ENCODE data around the gene LDAF1.
A peak's percentile ranks its signal among the peaks of the same experiment; 100 is the strongest.

Gene LDAF1

DNA sequence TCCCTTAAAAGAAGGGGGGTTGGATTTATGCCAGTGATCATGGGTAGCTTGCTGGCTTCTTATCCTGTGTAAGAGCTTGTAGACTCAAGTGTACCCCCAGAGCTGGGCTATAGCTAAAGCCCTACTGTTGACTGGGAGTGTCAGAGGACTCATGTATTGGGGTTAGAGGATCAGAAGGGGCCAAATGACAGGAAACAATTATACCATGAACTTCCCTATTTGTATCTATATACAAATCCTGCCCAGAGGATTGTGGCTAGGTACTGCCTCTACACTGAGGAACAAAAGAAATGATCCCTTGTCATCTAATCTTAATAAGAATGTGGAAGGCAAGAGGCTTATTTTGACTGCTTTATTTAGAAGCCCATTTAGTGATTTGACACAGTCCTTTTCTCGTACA lies 38.6 kb downstream of the LDAF1 start:
- ATAC-seq: no peak

DNA sequence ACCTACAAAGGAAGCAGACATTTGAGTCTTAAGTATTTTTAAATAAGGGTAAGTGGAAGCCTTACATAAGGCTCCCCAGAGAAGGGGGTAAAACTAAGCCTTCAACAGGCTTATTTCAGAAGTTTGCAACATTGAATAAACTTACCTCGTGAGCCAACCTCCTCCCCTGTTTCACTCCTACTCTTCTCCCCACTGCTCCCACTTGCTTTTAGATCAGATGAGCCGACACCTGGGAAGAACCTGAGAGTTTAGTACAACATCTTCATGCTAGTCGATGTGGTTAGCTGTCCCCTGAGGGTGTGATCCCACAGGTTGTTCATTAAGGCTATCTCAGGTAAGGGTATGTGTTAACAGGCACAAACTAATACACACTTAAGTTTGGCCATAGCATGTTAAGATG lies 39.1 kb downstream of the LDAF1 start:
- ATAC-seq: no peak

DNA sequence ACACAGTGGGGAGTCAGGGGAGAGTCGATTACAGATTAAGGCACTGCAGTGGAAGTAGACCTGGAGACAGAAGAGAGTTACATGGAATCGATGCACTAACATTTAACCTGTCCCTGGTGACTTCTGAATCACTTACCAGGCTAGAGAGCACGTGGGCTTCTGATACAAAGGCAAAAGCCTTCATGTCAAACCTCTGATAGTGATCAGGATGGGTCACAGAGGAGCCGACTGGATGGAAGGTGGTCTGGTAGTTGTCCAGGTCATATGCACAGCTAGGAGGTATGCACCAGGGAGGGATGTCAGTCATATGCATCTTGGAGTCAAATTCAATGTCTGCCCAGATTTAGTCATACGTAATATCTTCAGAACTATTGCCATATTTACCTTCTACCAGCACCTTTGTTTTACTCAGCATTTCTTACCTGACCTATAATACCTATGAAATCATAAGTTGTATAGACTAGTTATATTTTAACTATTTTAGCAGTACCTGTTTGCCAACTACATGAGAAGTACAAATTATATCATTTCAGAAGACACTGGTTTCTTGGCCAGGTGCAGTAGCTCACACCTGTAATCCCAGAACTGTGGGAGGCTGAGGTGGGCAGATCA lies 41.2 kb downstream of the LDAF1 start:
- ATAC-seq: no peak

DNA sequence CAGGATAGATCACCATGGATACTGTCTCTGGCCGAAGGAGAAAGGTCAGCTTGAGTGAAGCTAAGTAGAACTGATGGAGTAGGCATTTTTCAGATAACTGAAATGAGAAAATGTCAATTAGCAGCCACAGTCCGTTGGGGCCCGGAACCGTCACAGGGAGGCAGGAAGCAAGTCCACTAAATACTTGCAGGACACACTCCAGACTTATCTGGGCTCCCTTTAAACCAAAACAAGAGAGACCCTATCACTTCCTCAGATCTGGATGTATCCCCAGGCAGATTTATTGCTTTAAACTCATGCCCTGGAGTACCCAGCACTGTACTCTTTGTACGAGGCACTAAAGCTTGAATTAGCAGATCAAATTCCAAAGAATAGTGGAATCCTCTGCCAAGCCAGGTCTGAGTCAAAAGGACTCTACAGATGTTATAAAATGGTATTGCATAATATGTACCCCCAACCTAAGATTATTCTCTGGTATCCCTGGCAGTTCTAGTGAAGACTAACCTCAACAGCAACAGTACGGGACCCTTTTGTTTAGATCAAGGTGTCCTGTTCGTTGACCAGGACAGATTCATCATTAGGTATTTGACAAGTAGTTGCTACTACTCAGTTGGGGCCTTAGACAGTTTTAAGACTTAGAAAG lies 44.8 kb downstream of the LDAF1 start:
- no peak for ATAC-seq

DNA sequence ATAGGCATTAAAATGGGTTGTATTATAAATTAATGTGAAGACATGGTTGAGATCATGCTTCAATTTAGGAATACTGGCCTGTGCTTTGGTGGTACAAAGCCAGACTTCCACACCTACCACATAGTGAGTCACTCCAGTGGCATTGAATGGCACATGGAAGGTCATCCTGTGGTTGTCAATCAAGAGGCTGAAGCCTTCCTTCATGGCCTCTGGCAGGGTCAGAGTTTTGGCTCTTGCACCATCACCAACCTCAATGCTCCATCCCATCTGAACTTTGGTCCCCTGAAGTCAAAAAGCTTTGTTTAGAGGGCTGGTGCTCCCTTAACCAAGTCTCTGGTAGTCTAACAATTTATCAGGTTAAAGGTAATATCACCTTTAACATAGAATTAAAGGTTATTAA lies 46.8 kb downstream of the LDAF1 start:
- no peak for ATAC-seq

DNA sequence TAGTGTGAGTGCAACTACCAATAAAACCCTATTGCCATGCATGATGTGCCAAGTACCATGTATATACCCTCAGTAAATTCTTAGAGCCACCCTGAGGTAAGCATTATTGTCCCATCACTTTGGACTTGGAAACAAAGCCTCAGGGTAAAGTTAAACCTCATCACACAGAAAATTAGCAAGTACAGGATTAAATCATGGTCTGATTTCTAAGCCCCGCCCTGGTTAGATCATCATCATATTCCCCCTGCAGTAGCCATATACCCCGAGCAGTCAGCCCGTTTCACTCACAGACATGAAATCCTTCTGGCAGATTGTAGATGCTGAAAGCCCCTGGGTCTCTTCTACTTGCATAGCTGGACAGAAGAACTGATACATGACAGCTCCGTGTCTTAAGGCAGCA lies 48.1 kb downstream of the LDAF1 start:
- ATAC-seq: no peak

DNA sequence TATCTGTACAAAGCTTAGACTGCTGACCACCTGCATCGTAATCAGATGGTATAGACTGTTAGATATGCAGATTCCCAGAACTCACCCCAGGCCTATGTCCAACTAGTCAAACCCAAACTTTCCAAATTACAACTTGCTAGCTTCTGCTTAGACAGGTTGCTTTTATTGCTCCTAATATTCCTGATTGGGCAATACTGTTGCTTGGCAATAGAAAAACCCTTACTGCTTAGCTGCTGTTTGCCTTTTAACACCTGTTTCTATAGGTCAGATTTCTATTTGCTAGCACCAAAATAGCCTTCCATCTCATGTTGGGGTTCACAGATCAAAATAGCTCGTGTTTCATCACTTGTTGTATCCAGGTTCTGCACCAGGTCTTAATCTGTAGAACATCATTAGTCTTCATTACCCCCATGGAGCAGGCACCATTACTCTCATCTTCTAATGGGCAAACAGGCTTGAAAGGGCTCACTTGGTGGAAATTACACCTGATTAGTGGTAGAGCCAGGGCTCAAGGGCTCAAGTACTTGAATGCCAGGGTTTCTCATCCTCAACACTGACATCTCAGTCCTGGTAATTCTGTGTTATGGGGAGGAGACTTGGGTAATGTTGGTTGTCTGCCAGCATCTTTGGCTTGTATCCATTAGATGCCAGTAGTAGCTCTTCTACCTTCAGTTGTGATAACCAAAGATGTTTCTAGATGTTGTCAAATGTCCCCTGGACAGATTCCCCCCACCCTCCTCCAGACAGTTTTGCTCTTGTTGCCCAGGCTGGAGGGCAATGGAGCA lies 50.2 kb downstream of the LDAF1 start:
- ATAC-seq: no peak

DNA sequence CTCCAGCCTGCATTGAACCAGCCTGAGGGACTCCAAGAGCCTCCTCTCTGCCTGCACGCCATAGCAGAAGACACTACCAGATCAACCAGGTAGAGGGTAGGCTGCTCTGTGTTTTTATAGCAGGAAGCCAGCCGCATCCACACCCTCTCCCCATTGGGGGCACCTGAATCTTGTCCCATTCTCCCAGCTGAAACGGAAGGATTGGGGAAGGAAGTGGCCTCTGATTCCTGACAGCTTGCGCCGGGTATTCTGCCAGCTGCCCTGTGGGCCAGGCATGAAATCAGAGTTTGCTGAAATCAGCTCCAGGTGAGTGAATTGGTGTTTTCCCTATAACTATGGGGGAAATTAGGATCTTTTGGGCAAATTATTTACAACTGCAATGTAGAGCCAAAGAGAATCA lies 53.0 kb downstream of the LDAF1 start, which contains the start of gene ZP2:
TSS of gene ZP2 (minus strand) at position 89 of the 400 bp plus-strand sequence. CDS start at position 62, 27 bp downstream.
- ATAC-seq: no peak

DNA sequence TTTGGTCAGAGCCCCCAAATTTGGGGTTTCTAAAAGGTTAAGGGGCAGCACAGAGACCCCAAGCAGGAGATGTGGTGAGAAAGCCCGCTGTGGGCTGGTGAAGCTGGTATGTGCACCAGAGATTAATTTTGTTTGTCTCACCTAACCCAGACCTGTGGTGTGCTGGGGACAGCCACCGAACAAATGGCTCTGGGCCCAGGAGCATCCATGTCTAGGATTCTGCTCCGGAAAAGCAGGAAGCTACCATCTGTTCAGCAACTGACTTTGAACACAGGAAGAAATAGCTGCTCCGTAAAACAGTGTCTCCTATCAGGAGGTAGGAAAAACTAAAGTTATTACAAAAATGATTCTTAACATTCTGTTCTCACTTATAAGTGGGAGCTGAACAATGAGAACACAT lies 55.6 kb downstream of the LDAF1 start:
- no peak for ATAC-seq

DNA sequence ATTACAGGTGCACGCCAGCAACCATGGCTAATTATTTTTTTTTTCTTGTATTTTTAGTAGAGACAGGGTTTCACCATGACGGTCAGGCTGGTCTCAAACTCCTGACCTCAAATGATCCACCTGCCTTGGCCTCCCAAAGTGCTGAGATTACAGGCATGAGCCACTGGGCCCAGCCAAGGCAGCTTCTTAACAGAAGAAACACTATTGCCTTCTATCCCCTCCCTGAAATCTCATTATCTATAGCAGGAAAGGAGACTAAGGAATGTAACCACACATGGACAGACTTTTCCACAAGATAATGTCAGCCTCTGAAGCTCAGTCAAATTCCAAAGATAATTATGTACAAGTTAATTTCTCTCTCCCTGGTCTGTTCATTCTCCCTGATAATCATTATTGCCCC lies 58.6 kb downstream of the LDAF1 start:
- ATAC-seq: no peak

DNA sequence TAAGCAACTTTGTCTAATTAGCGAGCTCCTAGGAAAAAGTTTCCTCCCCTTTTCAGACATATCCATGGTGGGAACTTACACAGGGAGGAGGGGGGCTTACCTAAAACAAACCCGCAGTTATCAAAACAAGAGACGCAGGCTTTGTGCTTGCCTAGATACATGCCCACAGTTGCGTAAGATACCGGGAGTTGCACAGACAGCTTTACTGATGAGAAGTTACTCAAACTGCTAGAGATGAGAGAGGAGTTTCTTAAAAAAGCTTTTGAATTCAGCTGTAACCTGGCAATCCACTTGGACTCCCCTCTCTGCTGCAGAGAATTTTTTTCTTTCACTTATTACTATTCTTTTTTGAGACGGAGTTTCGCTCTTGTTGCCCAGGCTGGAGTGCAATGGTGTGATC lies 59.7 kb downstream of the LDAF1 start:
- no peak for ATAC-seq

DNA sequence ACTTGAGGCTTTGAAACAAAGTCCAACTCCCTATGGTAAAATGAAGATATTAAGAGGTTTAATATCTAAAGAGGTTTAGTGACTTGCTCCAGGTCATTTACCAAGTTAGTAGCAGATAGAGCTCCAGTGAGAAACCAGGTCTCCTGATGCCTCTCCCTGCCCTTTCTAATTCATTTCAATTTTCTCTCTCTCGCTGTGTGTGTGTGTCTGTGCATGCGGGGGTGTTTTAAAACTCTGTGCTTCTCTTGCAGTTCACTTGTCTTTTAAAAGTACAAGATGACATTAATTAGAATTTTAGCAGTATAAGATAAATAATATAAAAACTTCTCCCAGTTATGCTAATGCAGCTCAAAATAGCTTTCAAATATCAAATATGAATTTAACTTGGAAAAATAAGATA lies 61.1 kb downstream of the LDAF1 start:
- ATAC-seq: no peak

DNA sequence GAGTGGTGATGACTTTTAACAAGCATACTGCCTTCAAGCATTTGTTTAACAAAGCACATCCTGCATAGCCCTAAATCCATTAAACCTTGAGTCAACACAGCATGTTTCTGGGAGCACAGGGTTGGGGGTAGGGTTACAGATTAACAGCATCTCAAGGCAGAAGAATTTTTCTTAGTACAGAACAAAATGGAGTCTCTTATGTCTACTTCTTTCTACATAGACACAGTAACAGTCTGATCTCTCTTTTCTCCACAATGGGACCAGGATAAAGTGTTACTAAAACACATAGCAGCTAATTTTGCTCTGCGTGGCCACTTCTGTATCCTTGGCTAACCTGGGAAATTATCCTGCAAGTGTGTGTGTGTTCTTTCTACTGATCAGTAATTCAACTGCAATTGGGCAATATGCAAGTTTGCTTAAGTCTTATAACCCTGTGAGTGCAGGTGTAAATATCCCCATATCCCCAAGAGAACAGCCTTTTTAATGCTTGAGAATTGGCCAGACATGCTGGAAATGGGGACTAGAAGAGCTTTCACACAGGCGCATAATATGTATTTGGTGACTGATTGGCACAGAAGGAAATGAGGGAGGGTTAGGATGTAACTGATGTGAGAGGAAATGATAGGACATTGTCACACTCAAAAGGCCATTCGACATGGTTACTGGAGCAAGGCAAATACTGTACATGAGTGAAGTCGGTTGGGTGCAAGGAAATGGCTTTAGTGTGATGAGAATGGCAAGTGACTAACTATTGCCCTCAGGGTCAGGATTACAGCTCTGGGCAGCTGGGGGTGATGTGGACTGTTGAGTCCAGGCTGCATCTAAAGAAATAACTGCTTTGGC lies 64.2 kb downstream of the LDAF1 start:
- ATAC-seq: no peak

DNA sequence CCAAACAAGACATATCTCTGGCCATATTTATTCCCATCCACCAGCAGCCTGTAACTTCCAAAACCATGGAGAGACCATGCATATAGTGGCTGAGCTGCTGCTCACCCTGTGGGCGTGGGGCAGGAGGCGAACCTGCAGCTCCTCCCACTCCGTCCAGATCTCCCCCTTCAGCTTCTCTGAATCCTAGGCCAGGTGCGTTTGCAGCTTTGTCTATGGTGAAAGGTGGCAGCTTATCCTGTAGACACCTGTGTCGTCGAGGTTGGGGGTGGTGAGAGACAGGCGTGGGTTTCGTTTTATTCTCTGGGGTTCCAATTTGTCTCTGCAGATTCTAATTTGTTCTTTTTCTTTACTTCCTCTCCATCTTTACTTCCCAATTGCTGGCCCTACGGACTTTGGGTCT lies 65.3 kb downstream of the LDAF1 start:
- ATAC-seq: no peak

DNA sequence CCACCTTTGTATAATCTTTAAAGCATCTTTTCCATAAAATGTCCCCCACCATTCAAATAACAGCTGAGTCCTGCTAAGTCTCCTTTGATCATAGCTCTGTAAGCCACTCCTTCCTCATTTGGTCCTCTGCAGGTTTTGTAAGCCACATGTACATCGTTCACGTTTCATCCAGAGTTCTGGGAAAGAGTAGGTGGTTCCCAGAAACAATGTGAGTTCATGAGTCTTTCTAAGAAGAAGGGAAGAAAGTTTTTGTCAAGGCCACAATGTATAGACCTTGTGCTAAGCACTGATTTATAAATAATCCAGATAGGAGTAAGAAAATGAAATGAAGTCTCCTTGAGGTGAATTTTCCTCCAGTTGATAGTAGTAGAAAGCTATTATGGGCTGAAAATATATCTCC lies 66.3 kb downstream of the LDAF1 start:
- peak in 1 of 2 donors; percentile 65 for ATAC-seq

DNA sequence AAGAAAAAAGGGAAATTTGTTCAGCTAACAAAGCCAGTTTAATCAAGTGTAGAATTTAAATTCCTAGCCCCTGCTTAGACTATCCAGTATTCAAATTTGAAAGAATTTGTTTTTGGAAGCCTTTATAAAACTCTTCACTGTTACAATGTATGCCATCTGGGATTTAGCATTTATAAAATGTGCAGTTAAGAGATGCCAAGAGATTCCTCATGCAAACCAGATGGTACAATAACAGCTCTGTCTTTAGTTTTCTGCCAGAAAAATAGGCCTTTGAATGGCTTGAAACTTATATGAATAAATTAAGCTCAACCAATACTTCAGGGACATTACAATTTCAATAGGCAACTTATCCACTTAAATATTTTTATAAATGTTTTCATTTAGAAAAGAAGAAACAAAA lies 68.3 kb downstream of the LDAF1 start:
- ATAC-seq: no peak

DNA sequence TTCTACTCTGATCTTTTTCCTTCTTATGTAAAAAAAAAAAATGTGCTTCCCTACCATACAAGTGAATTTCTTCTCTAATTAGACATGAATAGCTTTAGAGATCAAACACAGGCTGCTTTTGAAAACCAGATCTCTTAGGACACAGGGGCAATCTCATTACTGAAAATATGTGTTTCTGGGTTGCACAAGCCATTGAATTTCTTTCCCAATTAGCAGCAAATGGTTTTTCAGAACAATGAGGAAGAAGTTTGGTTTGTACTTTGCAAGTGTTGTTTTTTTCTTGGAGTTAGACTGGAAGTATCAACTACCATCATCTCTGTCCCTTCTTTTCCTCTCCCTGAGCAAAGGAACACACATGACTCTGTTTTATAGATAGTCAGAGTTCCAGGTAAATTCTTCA lies 69.4 kb downstream of the LDAF1 start:
- ATAC-seq: no peak

DNA sequence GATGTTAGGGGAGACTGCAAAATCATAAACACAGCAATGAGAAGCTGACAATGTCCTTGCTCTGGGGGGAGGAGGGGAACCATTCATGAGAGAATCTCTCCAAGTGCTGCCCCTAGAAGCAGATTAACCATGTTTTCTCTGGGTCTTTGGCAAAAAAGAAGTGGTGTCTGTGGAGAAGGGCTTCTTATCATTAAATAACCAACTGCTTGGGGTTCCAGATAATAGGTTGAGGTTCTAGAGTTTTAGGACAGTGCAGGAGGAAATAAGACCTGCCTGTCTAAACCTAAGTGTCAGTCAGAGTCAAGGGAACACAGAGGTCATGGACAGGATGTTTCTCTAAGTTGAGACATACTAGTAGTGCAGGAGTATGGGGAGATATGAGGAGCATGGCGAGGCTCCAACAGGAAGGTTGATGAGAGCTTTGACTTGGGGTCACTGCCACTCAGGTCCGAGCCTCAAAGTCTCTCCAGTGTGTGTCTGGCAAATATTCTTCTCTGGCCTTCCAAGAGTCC lies 69.9 kb downstream of the LDAF1 start:
- ATAC-seq: no peak
